ENCODE measurements around the gene ODAM. TPM values are rescaled to one million over a fixed set of nuclear protein-coding genes. Genes with fewer than 3 reads are reported as not detected.

The ODAM gene
- total RNA-seq, 1 experiment from 2014 or later = not detected

DNA sequence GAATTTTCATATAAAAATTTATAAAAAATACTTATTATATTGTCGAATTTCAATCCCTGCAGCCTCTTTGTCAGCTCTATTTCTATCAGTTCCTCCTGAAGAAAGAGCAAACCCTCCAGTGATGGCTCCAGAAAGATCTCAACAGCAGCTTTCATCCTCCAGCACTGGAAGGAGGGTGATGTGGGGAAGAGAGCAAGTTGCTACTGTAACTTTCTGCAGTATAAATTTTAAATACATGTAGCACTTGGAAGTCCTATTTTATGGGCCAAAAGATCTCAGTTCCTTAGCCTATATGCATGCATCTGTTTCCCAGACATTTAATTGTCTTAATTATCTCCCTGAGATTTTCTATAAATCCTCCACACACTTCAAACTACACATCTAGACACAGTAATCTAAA, 13.7 kb upstream of the ODAM start:
- ATAC-seq (no peak), DNase-seq (ENCODE audit: low spot score) (no peak)
- Mint-ChIP-seq H3K9me3 (no peaks in the 10 kb centered on the region), H3K27ac (no peak overlapping the region), H3K4me1 (0 out of 2 replicates have a peak, but pooled peaks cover 5% of the 10 kb centered on the region), H3K27me3 (ENCODE audit: low read depth) (no peaks in the 10 kb centered on the region; the same call in 1 of the 2 replicates), H3K36me3 (no peaks in the 10 kb centered on the region), H3K4me3 (no peak overlapping the region)
- POLR2A ChIA-PET = no interaction called here
- CTCF ChIA-PET = interaction anchor here (0.5 to 1.6 kb wide), 4 partner anchors 21 to 285 kb away, joined by 3 to 5 read pairs (median 4); no protein-coding TSS in a partner anchor
- TF ChIP-seq ZBTB21 (CRISPR knock-in tag; IDR thresholded peaks at IDR 0.05; ENCODE audit: borderline replicate concordance) (no peak), NFE2L1 (CRISPR knock-in tag; IDR thresholded peaks at IDR 0.05) (no peak), HMGA2 (CRISPR knock-in tag; IDR thresholded peaks at IDR 0.05) (no peak), PRRX2 (CRISPR knock-in tag; IDR thresholded peaks at IDR 0.05) (no peak), ATF1 (CRISPR knock-in tag; IDR thresholded peaks at IDR 0.05) (no peak), ZNF317 (CRISPR knock-in tag; IDR thresholded peaks at IDR 0.05; ENCODE audit: borderline replicate concordance, low read depth) (no peak), KAT7 (CRISPR knock-in tag; IDR thresholded peaks at IDR 0.05; ENCODE audit: borderline replicate concordance) (no peak)
- TF ChIP-seq, protein P1, sequence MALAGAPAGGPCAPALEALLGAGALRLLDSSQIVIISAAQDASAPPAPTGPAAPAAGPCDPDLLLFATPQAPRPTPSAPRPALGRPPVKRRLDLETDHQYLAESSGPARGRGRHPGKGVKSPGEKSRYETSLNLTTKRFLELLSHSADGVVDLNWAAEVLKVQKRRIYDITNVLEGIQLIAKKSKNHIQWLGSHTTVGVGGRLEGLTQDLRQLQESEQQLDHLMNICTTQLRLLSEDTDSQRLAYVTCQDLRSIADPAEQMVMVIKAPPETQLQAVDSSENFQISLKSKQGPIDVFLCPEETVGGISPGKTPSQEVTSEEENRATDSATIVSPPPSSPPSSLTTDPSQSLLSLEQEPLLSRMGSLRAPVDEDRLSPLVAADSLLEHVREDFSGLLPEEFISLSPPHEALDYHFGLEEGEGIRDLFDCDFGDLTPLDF (CRISPR knock-in tag; IDR thresholded peaks at IDR 0.05) = no peak
- TF ChIP-seq, protein P2, sequence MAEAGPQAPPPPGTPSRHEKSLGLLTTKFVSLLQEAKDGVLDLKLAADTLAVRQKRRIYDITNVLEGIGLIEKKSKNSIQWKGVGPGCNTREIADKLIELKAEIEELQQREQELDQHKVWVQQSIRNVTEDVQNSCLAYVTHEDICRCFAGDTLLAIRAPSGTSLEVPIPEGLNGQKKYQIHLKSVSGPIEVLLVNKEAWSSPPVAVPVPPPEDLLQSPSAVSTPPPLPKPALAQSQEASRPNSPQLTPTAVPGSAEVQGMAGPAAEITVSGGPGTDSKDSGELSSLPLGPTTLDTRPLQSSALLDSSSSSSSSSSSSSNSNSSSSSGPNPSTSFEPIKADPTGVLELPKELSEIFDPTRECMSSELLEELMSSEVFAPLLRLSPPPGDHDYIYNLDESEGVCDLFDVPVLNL (CRISPR knock-in tag; IDR thresholded peaks at IDR 0.05; ENCODE audit: borderline replicate concordance, low read depth) = no peak

DNA sequence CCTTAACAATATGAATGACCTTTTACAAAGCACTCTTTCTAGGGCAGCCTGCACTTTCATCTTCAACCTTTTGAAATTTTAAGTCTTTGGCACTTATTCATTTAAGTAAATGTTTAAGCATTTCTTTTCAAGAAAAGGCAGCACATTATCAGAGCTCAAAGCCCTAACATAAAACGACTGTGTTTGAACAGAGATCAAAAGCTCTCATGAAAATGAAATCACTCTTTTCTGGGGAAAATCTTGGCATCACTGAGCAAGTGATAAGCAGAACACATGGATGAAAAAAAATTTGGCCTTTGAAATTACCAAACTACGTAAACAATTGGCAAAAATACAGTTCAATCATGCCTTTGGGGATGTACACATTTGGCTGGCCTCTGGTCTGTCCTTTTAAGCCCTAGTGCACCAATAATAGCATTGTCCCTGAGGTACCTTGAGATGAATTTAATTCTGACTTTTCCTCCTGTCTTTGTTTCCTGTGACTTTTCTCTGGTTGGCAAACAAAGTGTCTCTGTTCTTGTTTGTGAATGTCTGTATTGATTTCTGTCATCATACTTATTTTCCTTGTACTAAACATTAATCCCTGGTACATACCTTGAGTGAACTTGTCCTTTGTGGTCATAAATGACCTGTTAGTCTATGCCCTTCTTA, 12.9 kb upstream of the ODAM start:
- Mint-ChIP-seq H3K27me3 (ENCODE audit: low read depth) (no peaks in the 10 kb centered on the region; the same call in 1 of the 2 replicates), H3K36me3 (no peaks in the 10 kb centered on the region), H3K4me3 (no peak overlapping the region), H3K9me3 (no peaks in the 10 kb centered on the region), H3K4me1 (0 out of 2 replicates have a peak, but pooled peaks cover 2% of the 10 kb centered on the region), H3K27ac (no peak overlapping the region)
- ChIA-PET CTCF (interaction anchor here (0.5 to 2.1 kb wide), 11 partner anchors 9 to 376 kb away, joined by 3 to 21 read pairs (median 4); no protein-coding TSS in a partner anchor), POLR2A (no interaction called here)
- no peak for ATAC-seq
- no peak for DNase-seq (ENCODE audit: low spot score)
- no peak for TF ChIP-seq ZNF396 (CRISPR knock-in tag; IDR thresholded peaks at IDR 0.05; ENCODE audit: borderline replicate concordance)
- no peak for TF ChIP-seq GRHL2 (CRISPR knock-in tag; IDR thresholded peaks at IDR 0.05; ENCODE audit: insufficient replicate concordance, severe bottlenecking)
- peak; percentile 25; the same call in 1 of the 2 replicates for TF ChIP-seq GABPB1 (CRISPR knock-in tag; IDR thresholded peaks at IDR 0.05)
- no peak for TF ChIP-seq GTF2I (CRISPR knock-in tag; conservative IDR thresholded peaks at IDR 0.05)
- TF ChIP-seq SOX15 (CRISPR knock-in tag; IDR thresholded peaks at IDR 0.05) = no peak
- TF ChIP-seq ATF1 (CRISPR knock-in tag; IDR thresholded peaks at IDR 0.05) = no peak
- TF ChIP-seq, protein P3, sequence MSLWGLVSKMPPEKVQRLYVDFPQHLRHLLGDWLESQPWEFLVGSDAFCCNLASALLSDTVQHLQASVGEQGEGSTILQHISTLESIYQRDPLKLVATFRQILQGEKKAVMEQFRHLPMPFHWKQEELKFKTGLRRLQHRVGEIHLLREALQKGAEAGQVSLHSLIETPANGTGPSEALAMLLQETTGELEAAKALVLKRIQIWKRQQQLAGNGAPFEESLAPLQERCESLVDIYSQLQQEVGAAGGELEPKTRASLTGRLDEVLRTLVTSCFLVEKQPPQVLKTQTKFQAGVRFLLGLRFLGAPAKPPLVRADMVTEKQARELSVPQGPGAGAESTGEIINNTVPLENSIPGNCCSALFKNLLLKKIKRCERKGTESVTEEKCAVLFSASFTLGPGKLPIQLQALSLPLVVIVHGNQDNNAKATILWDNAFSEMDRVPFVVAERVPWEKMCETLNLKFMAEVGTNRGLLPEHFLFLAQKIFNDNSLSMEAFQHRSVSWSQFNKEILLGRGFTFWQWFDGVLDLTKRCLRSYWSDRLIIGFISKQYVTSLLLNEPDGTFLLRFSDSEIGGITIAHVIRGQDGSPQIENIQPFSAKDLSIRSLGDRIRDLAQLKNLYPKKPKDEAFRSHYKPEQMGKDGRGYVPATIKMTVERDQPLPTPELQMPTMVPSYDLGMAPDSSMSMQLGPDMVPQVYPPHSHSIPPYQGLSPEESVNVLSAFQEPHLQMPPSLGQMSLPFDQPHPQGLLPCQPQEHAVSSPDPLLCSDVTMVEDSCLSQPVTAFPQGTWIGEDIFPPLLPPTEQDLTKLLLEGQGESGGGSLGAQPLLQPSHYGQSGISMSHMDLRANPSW (CRISPR knock-in tag; conservative IDR thresholded peaks at IDR 0.05; ENCODE audit: low read depth) = no peak

DNA sequence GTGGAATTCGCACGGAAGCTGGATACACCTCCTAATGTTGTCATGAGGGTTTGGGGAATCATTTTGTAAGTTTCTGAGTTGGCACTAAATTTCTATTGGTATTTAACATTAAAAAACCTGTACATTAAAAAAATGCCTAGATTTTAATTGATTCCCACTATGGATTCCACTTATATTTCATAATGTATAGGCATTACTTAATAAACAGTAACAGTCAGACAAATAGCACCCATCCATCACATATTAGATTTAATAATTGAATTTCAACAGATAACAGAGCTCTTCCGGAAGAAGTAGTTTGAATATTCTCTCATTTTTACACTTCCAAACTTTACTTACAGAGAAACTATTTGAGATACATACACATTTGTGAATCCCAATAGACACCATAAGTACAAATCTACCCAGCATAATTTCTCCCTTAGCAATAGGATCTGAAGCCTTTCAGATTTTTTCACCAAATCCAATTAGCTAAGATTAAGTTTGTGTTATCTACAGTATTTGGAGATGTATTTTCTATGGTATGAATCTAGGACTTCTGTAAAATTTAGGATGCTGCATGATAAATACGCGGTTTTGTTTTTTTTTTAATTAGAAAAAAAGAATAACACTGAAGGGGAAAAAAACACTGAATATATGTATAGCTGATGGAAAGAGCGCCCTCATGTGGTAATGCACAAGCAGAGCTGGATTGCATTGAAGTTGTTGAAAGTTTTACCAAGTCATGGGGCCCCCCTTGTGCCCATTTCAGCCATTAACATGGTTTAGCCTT, 12.2 kb upstream of the ODAM start:
- POLR2A ChIA-PET = interaction anchor here (0.6 kb wide), 1 partner anchor 172 kb away, joined by 3 read pairs; no protein-coding TSS in a partner anchor
- no peak overlapping the region for H3K27ac Mint-ChIP-seq
- CTCF ChIA-PET = interaction anchor here (0.6 to 2.1 kb wide), 18 partner anchors 9 to 376 kb away, joined by 3 to 21 read pairs (median 3); no protein-coding TSS in a partner anchor
- TF ChIP-seq, protein P1 (CRISPR knock-in tag; IDR thresholded peaks at IDR 0.05) = no peak
- TF ChIP-seq, protein P4, sequence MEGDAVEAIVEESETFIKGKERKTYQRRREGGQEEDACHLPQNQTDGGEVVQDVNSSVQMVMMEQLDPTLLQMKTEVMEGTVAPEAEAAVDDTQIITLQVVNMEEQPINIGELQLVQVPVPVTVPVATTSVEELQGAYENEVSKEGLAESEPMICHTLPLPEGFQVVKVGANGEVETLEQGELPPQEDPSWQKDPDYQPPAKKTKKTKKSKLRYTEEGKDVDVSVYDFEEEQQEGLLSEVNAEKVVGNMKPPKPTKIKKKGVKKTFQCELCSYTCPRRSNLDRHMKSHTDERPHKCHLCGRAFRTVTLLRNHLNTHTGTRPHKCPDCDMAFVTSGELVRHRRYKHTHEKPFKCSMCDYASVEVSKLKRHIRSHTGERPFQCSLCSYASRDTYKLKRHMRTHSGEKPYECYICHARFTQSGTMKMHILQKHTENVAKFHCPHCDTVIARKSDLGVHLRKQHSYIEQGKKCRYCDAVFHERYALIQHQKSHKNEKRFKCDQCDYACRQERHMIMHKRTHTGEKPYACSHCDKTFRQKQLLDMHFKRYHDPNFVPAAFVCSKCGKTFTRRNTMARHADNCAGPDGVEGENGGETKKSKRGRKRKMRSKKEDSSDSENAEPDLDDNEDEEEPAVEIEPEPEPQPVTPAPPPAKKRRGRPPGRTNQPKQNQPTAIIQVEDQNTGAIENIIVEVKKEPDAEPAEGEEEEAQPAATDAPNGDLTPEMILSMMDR (IDR thresholded peaks at IDR 0.05) = peak; percentile 61
- DNase-seq (ENCODE audit: low spot score) (peak; percentile 35), ATAC-seq (peak; percentile 91)
- no peaks in the 10 kb centered on the region for H3K36me3 Mint-ChIP-seq
- H3K27me3 Mint-ChIP-seq (ENCODE audit: low read depth) = no peaks in the 10 kb centered on the region; the same call in 1 of the 2 replicates
- 0 out of 2 replicates have a peak, but pooled peaks cover under 1% of the 10 kb centered on the region for H3K4me1 Mint-ChIP-seq
- H3K9me3 Mint-ChIP-seq = no peaks in the 10 kb centered on the region
- no peak overlapping the region for H3K4me3 Mint-ChIP-seq

Data from WTC11 (cell line).